ENCODE measurements around the gene CCDC106.

CCDC106 gene

DNA sequence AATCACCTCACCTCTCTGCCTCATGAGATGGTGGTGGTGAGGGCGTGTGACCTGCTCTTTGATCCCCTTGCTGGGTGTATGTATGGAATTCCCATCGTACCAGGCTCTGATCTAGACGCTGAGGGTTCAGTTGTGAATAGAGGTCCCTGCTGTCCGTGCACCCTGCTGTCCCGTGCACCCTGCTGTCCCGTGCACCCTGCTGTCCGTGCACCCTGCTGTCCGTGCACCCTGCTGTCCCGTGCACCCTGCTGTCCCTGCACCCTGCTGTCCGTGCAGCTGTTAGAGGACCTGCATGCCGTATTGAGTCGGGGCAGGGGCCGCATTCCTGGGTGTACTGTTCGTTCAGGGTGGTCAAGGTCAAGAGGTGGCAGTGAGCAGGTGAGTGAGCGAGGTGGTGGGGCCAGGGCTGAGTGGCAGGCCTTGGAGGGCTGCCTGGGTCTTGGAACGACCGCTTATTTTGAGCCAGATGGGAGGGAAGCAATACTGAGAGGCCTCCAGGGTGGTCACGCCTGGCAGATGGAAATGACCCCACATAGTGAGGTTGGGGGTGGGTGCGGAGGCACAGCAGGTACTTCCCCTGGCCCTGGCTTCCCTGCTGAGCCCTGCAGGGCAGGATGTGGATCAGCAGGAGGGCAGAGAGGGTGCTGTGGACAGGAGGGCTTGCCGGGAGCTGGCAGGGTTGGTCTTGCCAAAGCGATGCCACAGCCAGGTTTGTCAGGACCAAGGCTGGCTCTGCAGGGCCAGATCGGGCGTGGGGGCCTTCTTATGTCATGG lies 22.5 kb downstream of the CCDC106 start:
- DNase-seq: peak; percentile 21

- DNase-seq: no peak
Measured at GRCh38 chr19:55671054-55671378, 23.0 kb downstream of the CCDC106 start.

DNA sequence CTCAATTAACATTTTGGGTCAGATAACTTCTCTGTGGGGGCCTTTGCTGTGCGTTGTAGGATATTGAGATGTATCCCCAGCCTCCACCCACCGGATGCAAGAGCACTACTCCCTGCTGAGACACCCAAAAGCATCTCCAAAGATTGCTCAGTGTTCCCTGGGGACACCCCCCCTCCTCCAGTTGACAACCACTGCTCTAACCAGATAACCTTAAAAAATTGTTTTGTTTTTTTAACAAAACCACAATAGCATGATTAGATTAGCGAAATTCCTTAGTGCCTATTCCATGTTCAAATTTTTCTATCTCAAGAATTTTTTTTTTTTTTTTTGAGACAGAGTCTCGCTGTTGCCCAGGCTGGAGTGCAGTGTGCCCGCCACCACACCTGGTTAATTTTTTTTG lies 24.4 kb downstream of the CCDC106 start:
- no peak for DNase-seq

- DNase-seq: no peak
Measured at GRCh38 chr19:55673465-55673864, 25.5 kb downstream of the CCDC106 start.

DNA sequence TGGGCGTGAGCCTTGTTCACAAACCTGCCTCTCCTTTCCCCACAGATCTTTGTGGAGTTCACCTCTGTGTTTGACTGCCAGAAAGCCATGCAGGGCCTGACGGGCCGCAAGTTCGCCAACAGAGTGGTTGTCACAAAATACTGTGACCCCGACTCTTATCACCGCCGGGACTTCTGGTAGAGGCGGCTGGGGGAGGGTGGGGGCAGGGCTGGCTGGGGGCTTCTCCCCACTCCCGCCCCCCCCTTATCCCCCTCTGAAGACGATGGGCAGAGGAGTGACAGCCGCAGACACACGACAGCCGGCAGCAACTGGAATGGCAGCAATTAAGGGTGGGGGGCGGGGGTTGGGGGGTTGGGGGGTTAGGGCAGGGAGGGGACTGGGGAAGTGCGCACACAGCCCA lies 25.9 kb downstream of the CCDC106 start:
- DNase-seq: no peak

DNA sequence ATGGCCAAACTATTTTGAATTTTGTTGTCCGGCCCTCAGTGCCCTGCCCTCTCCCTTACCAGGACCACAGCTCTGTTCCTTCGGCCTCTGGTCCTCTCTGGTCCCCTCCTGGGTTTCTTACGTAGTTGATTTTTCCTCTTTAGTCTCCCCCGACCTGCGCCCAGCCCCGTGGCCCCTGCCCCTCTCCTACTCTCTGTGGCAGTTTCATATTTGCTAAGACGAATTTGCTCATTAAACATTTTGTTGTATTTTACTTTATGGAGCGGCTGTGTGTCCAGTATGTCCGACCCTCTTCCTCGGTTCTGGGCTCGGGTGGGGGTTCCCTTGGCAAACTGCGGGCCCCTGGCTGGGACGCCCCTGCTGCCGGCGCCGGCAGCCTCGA lies 26.4 kb downstream of the CCDC106 start:
- DNase-seq: no peak

DNA sequence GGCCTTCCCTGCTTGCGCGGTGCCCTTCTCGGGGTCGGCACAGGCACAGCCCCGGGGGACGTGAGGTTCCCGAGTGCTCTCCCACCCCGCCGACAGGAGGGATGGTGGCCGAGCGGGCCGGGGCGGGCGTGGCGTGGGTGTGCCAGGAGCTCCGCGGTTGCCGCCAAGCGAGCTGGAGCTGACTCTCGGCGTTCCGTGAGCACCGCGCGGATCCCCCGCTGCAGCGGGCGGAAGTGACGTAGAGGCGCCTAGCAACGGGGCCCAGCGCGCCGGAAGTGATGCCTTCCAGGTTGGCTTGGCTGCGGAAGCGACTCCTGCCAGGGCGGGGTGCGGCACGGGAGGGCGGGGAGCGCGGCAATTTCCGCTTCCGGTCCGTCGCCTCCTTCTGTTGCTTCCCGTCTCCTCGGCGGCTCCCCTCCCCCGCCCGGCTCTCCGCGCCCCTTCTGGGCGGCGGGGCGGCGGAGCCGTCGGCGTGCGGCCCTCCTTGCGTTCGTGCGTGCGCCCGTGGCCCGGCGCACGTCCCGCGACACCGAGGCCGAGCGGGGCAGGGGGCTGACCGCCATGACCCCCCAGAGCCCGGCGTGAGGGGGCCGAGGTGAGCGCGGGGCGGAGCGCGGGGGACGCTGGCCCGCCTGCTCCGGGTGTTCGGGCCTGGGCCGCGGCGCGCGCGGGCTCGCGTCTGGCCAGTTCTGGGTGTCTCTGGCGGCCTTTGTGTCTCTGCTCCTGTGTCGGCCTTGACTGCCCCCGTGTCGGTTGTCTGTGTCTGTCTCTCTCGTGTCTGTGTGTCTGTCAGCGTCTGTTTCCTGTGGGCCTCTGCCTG lies 27.0 kb downstream of the CCDC106 start, which contains the start of gene EPN1:
Gene EPN1, plus strand, starts transcription at position 386 of the 820 bp plus-strand sequence. CDS start 3,402 bp downstream, outside the sequence.
- peak; percentile 98 for DNase-seq

- no peak for DNase-seq
Measured at GRCh38 chr19:55675661-55676354, 27.8 kb downstream of the CCDC106 start.

GRCh38 chr19:55676383-55676782 lies 28.4 kb downstream of the CCDC106 start:
- no peak for DNase-seq

DNA sequence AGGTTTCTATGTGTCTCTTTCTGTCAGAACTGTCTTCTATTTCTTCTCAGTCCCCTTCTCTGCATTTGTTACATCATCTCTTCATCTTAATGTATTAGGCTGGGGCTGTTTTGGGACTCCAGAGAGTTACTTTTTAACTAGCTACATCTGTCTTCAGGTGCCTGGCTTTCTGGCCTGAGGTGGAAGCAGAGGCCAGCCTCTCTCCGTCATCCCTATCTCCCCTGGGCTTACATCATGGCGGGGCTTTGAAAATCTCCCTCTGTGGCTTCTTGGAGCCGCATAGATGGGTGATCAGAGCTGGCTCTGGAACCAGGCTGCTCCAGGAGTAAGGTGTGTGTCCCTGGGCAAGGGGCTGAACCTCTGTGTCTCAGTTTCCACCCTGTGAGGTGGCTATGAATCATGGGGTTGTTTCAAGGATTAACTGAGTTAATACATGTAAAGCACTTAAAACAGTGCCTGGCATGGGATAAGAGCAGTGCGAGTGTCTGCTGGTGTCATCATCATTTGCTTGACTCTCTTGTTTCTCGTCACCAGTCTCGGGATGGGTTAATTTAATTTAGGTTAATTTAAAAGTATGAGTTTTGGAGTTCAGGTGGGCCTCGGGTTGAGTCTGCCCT lies 29.0 kb downstream of the CCDC106 start:
- no peak for DNase-seq

- DNase-seq: no peak
Measured at GRCh38 chr19:55677572-55678028, 29.6 kb downstream of the CCDC106 start.

DNA sequence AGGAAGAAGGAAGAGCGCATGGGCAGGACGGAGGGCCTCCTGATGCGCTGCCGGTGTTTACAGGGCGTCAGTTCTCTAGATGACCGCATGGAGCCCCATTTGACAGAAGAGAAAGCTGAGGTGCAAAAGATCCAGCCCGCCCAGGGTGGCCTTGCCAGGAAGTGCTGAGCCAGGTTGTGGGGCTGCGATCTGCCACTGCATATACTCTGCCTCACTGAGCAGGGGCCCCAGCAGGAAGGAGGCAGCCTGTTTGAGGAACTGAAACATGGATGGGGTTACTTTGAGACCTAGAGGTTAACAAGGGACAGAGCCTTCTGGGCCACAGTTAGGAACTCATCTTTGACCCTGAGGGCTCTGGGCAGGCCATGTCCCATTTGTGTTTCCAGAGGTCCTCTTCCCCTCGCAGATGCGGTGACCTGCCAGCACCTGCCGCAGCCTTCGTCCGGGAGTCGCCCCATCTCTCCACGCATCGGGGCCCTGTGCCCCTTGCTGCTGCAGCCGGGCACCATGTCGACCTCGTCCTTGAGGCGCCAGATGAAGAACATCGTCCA lies 30.2 kb downstream of the CCDC106 start:
- no peak for DNase-seq

GRCh38 chr19:55679343-55680257 lies 31.6 kb downstream of the CCDC106 start:
- no peak for DNase-seq

DNA sequence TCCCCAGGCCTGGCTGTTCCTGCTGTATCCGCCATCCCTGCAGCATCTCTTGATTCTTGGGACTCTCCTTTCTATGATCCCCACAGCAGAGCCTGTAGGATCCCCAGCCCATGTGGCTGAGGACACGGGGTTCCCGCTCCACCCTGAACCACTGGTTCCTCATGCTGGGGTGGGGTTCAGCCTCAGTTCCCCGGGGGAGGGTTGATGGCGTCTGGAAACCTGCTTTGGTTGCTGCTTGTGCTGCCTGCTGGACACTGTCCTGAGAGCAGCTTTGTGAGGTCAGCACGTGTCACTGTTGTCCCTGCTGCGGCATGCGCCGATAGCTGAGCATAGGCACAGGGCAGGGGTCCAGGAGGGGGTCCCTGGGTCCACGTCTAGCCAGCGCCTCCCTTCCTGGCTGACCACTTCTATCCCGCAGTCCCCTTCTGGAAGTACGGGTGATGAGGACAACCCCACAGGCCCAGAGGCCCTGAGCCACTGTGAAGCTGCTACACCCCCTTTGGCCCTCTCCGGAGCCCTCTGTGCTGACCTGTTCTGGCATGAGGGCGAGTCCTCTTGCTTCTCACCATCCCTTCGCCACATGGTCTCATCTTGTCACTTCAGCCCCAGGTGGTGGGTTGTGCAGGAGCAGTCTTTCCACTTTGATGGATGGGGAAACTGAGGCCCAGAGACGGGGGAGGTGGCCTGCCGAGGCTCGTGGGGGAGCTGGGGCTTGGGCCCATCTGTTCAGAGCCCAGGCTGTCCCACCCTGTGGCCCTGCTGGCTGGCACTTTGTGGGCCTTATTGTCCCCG lies 32.5 kb downstream of the CCDC106 start:
- DNase-seq: no peak

GRCh38 chr19:55681131-55682092 lies 33.4 kb downstream of the CCDC106 start:
- DNase-seq: no peak

DNA sequence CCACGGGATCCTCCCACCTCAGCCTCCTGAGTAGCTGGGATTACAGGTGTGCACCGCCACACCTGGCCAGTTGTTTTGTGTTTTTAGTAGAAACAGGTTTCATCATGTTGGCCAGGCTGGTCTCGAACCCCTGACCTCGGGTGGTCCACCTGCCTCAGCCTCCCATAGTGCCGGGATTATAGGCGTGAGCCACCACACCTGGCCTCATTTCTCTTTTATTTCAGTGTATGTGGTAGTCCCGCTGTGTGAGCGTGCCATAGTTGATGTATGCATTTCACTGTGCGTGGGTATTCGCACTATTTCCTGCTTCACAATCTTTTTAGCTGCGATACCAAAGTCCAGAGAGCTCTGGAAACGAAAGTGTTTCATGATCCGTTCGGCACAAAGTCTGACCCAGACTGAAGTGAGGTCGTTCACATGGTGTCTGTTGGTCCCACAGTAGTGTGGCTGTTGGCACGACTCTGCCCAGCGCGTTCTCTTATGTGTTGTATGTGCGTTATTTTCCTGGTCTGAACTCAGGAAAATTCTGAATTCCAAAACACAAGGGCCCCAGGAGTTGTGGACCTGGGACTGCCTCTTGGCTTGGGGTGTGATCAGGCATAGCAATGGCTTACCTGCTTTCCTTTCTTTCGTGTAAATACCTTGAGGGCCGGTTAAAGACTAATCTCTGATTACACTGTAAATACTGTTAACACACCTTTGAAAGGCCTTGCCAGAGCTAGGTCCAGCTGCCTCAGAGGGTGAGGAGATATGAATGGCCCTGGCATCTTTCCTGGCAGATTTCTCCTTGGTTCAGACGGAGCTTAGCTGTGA lies 35.6 kb downstream of the CCDC106 start:
- DNase-seq: no peak

DNA sequence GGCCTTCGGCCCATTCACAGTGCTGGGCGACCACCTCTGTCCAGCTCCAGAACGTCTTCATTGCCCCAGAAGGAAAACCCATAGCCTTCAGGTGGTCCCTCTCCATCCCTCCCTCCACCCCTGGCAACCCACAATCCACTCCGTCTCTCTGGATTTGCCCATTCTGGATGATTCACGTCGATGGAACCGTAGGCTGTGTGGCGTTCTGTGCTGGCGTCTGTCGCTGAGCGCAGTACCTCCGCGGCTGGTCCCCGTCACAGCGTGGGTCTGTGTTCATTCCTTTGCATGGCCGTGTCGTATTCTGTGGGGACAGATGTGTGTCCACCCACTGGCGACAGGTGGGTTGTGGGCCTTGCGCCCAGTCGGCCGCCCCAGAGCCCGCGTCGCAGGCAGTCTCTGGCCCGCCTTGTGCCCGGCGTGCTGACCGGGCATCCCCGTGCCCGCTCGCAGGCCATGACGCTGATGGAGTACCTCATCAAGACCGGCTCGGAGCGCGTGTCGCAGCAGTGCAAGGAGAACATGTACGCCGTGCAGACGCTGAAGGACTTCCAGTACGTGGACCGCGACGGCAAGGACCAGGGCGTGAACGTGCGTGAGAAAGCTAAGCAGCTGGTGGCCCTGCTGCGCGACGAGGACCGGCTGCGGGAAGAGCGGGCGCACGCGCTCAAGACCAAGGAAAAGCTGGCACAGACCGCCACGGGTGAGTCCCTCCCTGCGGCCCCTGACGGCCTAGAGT lies 37.1 kb downstream of the CCDC106 start:
- no peak for DNase-seq

- no peak for DNase-seq
Measured at GRCh38 chr19:55685776-55686175, 37.8 kb downstream of the CCDC106 start.

Data from CD4-positive, alpha-beta T cell treated with Interleukin-17A for 4 hours (primary cell).